Esophagus mucosa (tissue), 1 donor: ENCODE results near the gene PIAS1. TPM values are rescaled to one million over a fixed set of nuclear protein-coding genes. Genes with fewer than 3 reads are reported as not detected.

Experiments used
- ATAC-seq: fragments of 200-7000 bp; cut with Tn5 transposase; one replicate; pipeline ENCODE4 v1.9.1; 2020
- total RNA-seq: library from RNA; stranded (reverse); gene quantifications from one replicate; pipeline ENCODE4 v1.2.4, GENCODE V29; 2023
- donor health status: DM: yes; HTN: yes; CAD: no.

The PIAS1 gene
- total RNA-seq, 1 donor from 2014 or later: 24.4 TPM

- no peak for ATAC-seq
Observed at GRCh38 chr15:68063606-68064005, 9.5 kb downstream of the PIAS1 start.

GRCh38 chr15:68073576-68074288 lies 19.6 kb downstream of the PIAS1 start:
- ATAC-seq: no peak

GRCh38 chr15:68075764-68076385 lies 21.8 kb downstream of the PIAS1 start:
- ATAC-seq: no peak

GRCh38 chr15:68078365-68078764 lies 24.2 kb downstream of the PIAS1 start:
- no peak for ATAC-seq

GRCh38 chr15:68080334-68080733 lies 26.2 kb downstream of the PIAS1 start:
- peak; percentile 74 for ATAC-seq

GRCh38 chr15:68080783-68081182 lies 26.7 kb downstream of the PIAS1 start:
- ATAC-seq: peak; percentile 58

- ATAC-seq: no peak
Observed at GRCh38 chr15:68081869-68082505, 27.9 kb downstream of the PIAS1 start.

GRCh38 chr15:68082735-68083134 lies 28.6 kb downstream of the PIAS1 start:
- ATAC-seq: no peak

- ATAC-seq: no peak
Observed at GRCh38 chr15:68083463-68083862, 29.3 kb downstream of the PIAS1 start.

GRCh38 chr15:68085052-68085451 lies 30.9 kb downstream of the PIAS1 start:
- ATAC-seq: no peak

GRCh38 chr15:68091743-68092142 lies 37.6 kb downstream of the PIAS1 start:
- no peak for ATAC-seq

GRCh38 chr15:68096099-68096498 lies 42.0 kb downstream of the PIAS1 start:
- ATAC-seq: no peak

- ATAC-seq: no peak
Observed at GRCh38 chr15:68097029-68097428, 42.9 kb downstream of the PIAS1 start.

GRCh38 chr15:68098465-68098864 lies 44.4 kb downstream of the PIAS1 start:
- ATAC-seq: no peak

- ATAC-seq: no peak
Observed at GRCh38 chr15:68100194-68100593, 46.1 kb downstream of the PIAS1 start.

- no peak for ATAC-seq
Observed at GRCh38 chr15:68103603-68104002, 49.5 kb downstream of the PIAS1 start.

- ATAC-seq: no peak
Observed at GRCh38 chr15:68106656-68107055, 52.5 kb downstream of the PIAS1 start.

- no peak for ATAC-seq
Observed at GRCh38 chr15:68107142-68107541, 53.0 kb downstream of the PIAS1 start.

GRCh38 chr15:68112706-68113105 lies 58.6 kb downstream of the PIAS1 start:
- ATAC-seq: no peak

- ATAC-seq: no peak
Observed at GRCh38 chr15:68113273-68113672, 59.2 kb downstream of the PIAS1 start.

- no peak for ATAC-seq
Observed at GRCh38 chr15:68113751-68114150, 59.6 kb downstream of the PIAS1 start.

GRCh38 chr15:68114356-68114755 lies 60.2 kb downstream of the PIAS1 start:
- no peak for ATAC-seq

- ATAC-seq: no peak
Observed at GRCh38 chr15:68114840-68115239, 60.7 kb downstream of the PIAS1 start.

- ATAC-seq: no peak
Observed at GRCh38 chr15:68124700-68125099, 70.6 kb downstream of the PIAS1 start.
